Fibroblast of villous mesenchyme (primary cell): ENCODE results near the gene KCTD19. TPM values are rescaled to one million over a fixed set of nuclear protein-coding genes. Genes with fewer than 3 reads are reported as not detected.

Experiments
- DNase-seq: peaks from one replicate; pipeline ENCODE4 v3.0.0-alpha.2; 2010; ENCODE audit warnings: low read depth
- H3K4me3 ChIP-seq: 2 replicates; pipeline ENCODE4 v1.5.1; 2011; ENCODE audit warnings: low read depth, mild to moderate bottlenecking, low read length
- total RNA-seq: library from RNA; depleted of rRNA; stranded (reverse); fragments of >200 nt; gene quantifications from 2 replicates; pipeline ENCODE4 v1.2.3, GENCODE V29; 2012
- TF ChIP-seq, protein P1 (sequence below): IDR thresholded peaks from 2 replicates; pipeline ENCODE4 v1.5.1; 2012; ENCODE audit warnings: low read depth, mild to moderate bottlenecking, low read length; ENCODE audit not compliant: insufficient read depth

KCTD19 gene
- total RNA-seq, 1 donor, result under 0.01 TPM

DNA sequence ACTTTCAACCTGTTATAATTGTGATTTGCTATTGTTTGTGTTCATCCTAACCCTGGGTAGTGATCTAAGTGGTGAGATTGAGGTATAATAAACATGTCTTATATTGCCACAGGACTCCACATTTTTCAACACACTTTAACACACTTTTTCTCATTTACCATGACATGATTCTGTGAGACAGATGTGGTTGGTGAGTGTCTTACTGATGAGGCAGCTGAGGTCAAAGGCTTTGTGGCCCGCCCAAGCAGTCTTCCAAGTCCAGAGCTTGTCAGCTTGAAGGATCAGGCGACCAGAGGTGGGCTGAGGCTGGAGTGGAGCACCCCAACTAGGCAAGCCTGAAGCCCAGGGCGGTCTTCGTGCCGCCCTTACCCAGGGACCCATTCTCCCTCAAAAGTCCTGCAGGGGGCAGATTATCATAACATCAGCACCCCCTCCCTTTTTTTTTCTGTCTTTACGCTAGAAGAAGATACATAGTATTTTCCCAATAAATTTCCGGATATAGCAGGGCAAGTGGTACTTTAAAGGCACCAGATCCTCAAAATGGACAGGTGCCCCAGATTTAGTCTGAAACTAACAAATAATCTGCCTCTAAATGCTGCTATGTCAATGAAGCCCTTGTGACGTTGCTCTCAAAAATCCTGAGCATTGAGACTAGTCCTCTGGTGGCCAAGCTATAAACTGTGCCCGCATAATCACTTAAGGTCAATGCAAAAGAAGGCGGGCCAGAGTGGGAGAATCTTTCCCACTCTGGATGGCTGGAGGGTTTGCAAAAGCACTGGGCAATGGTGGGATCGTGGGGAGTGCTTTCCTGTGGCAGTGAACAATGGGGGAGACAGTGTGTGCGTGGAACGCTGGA is 21.1 kb downstream of the KCTD19 start:
- no peak for DNase-seq
- TF ChIP-seq, protein P1, sequence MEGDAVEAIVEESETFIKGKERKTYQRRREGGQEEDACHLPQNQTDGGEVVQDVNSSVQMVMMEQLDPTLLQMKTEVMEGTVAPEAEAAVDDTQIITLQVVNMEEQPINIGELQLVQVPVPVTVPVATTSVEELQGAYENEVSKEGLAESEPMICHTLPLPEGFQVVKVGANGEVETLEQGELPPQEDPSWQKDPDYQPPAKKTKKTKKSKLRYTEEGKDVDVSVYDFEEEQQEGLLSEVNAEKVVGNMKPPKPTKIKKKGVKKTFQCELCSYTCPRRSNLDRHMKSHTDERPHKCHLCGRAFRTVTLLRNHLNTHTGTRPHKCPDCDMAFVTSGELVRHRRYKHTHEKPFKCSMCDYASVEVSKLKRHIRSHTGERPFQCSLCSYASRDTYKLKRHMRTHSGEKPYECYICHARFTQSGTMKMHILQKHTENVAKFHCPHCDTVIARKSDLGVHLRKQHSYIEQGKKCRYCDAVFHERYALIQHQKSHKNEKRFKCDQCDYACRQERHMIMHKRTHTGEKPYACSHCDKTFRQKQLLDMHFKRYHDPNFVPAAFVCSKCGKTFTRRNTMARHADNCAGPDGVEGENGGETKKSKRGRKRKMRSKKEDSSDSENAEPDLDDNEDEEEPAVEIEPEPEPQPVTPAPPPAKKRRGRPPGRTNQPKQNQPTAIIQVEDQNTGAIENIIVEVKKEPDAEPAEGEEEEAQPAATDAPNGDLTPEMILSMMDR, result no peak
- H3K4me3 ChIP-seq, result no peak overlapping the region

DNA sequence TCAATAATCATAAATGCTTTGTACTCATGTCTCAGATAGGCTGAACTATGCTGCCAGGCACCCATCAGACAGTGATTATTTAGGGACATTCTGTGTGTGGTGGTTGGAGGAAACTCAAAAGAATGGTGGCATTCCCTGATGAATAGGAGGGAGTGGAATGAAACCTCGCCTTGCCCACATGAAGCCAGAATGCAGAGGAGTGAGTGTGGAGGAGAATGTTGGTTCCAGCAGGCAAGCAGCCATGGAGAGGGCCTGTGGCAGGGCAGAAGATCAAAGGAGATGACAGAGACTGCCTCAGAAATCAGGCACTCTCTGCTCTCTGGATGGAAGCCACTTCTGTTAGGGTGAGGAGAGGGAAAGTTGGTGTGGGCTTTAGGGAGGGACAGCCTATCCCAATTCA is 22.5 kb downstream of the KCTD19 start:
- DNase-seq, result no peak
- H3K4me3 ChIP-seq, result no peak overlapping the region
- TF ChIP-seq, protein P1, result no peak

DNA sequence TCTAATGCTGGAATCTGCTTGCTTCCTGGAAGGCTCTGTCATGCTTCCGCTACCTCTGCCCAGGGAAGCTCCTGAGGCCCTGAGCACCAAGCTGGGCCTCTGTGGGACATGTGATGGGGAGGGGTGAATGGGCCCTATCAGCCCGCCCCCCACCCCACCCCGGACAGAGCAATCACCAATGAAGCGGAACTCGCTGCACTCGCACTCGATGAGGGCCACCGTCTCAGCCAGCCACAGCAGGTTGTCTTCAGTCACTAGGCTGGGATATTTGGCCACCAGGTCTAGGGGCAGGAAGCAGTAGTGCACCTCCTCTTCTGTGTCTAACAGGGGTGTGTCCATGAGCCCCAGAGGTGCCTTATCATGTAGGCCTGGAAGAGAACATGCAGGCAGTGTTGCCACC is 23.6 kb downstream of the KCTD19 start:
- TF ChIP-seq, protein P1, result no peak
- no peak overlapping the region for H3K4me3 ChIP-seq
- no peak for DNase-seq

DNA sequence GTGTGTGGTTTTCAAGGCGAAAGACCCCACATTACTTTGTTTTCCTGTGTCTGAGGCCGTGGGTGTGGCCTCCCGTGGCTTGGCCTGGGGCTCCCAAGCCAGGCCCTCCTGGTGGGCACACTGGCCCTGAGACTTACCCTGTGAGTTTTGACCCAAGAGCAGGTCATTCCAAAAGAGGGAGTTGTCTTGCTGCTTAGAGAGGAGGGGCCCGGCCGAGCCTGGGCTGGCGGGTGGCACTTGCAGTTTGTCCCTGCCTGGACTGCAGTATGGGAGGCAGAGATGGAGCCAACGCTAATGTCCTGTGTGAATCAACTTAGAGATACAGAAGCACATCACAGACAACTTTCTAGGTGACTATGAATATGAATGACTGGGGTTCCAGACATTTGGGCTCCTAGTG is 24.5 kb downstream of the KCTD19 start:
- DNase-seq, result no peak
- H3K4me3 ChIP-seq, result no peak overlapping the region
- TF ChIP-seq, protein P1, result no peak

DNA sequence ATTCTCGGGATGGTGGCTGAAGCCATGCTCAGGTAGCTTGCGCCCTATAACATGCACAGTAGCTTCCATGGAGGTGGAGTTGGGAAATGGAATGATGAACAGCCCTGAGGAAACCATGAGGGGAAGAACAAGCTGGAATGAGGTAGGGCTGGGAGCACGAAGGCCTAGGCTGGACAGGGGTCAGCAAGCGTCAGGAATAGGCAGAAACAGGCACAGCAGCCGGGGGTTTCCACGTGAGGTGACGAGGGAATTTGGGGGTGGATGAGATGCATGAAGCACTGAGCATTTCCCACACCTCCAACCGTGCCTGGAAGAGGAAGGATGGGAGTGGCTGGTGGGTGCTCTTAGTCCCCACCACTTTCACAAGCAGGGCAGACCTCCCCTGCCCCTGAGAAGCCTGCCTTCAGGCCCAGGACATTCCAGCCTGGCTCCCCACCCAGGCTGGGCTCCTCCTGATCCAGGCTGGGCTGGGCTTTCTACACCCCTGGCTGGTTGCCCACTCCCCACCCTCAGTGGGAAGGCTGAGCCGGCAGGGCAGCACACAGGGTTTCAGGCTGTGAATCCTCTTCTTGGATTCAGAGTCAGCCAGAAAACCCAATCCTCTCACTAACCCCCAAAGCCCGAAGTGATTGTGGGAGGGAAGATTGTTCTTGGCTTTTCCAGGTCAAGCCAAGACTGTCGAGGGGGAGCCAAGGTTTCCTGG is 25.3 kb downstream of the KCTD19 start:
- H3K4me3 ChIP-seq, result no peak overlapping the region
- DNase-seq, result peak; percentile 36
- TF ChIP-seq, protein P1, result no peak

DNA sequence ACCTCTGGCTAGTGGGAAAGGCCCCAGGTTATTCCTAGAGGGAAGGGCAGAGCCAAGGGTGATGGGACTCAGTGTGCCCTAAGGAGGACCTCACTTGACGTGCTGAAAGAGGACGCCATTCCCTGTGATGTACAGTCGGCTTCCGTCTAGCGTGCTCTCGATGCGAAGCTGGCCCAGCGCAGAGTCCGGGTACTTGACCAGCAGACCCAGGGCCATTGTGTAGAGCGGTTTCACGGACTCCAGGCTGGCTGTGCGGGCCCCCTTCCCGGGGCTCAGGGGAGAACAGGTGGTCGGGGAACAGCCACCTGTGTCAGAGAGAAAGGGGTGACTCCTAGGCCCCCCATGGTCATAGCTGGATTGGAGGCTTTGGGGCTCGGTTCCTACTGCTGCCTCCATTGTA is 27.3 kb downstream of the KCTD19 start:
- H3K4me3 ChIP-seq, result no peak overlapping the region
- TF ChIP-seq, protein P1, result no peak
- DNase-seq, result no peak
